ENCODE data around the gene COL23A1. TPM values are rescaled to one million over a fixed set of nuclear protein-coding genes. Genes with fewer than 3 reads are reported as not detected.
A peak's percentile ranks its signal among the peaks of the same experiment; 100 is the strongest.

The COL23A1 gene
- total and polyA plus RNA-seq, 2 of the 8 experiments (the other 6 are each of a cell fraction or from before 2014, with no cell fraction given) = 3.1 to 4.7 TPM

- no peak for FAIRE-seq
- Histone ChIP-seq H3K56ac (replicated peaks; ENCODE audit: insufficient read length, low read depth, low read length) (no peak overlapping the region), H2BK12ac (ENCODE audit: low read depth, low read length) (no peak overlapping the region), H3K9ac (replicated peaks in 1 of 4; ENCODE audit: extremely low read depth in 1 of 4, low read depth in 3 of 4, low read length in 3 of 4) (no peak overlapping the region), H4K91ac (replicated peaks; ENCODE audit: insufficient read length, low read length) (no peak overlapping the region), H3K79me1 (ENCODE audit: low read depth, low read length) (no peaks in the 10 kb centered on the region), H2AK5ac (ENCODE audit: low read depth, low read length) (no peak overlapping the region), H2AFZ (ENCODE audit: low read length) (no peak overlapping the region), H3K4me1 (replicated peaks in 1 of 4; ENCODE audit: control insufficient read depth in 3 of 4, insufficient read depth in 4 of 4, low read length in 3 of 4) (peaks cover 0 to 18% (median 7%) of the 10 kb centered on the region in 4 experiments; a peak in 5 of 7 replicates), H3K27me3 (replicated peaks in 1 of 4; ENCODE audit: control insufficient read depth in 3 of 4, extremely low read depth in 1 of 4, insufficient read depth in 3 of 4, low read length in 3 of 4) (no peaks in the 10 kb centered on the region; a peak in 1 of 7 replicates), H2BK5ac (ENCODE audit: low read depth, low read length) (no peak overlapping the region), H3K36me3 (ENCODE audit: control insufficient read depth in 2 of 4, insufficient read depth in 4 of 4, low read length in 3 of 4) (no peaks in the 10 kb centered on the region), H4K8ac (ENCODE audit: extremely low read depth, insufficient read depth, low read length) (no peak overlapping the region), H2BK15ac (ENCODE audit: low read length) (peak overlapping the region; percentile 46; the same call in 1 of the 2 replicates), H3K4me3 (ENCODE audit: extremely low read depth in 1 of 4, insufficient read depth in 2 of 4, low read depth in 3 of 4, low read length in 4 of 4) (no peak overlapping the region), H2BK120ac (replicated peaks; ENCODE audit: low read depth, low read length) (no peak overlapping the region), H2BK20ac (ENCODE audit: low read length) (no peak overlapping the region), H3K79me2 (ENCODE audit: control insufficient read depth in 1 of 2, insufficient read depth in 2 of 2, low read length in 2 of 2) (no peaks in the 10 kb centered on the region), H4K20me1 (replicated peaks in 1 of 2; ENCODE audit: control insufficient read depth in 1 of 2, insufficient read depth in 2 of 2, low read length in 2 of 2) (no peaks in the 10 kb centered on the region), H3K18ac (ENCODE audit: extremely low read depth, low read length) (no peak overlapping the region), H3K4me2 (ENCODE audit: insufficient read depth in 1 of 2, low read depth in 2 of 2, low read length in 2 of 2) (no peak overlapping the region), H3K23me2 (ENCODE audit: low read depth, low read length) (no peaks in the 10 kb centered on the region), H3K23ac (ENCODE audit: insufficient read length) (no peak overlapping the region), H3K4ac (replicated peaks; ENCODE audit: insufficient read length, low read depth, low read length) (no peak overlapping the region), H3K9me3 (ENCODE audit: insufficient read depth in 2 of 2, low read depth in 1 of 2, low read length in 1 of 2) (no peaks in the 10 kb centered on the region), H4K5ac (ENCODE audit: insufficient read length, low read depth, low read length) (no peak overlapping the region), H3K14ac (ENCODE audit: insufficient read length) (no peak overlapping the region), H3K27ac (ENCODE audit: low read depth, low read length) (no peak overlapping the region)
- DNase-seq (ENCODE audit: low read depth in 1 of 2, low spot score in 2 of 2) = no peak
- 92% methylated on average over 12 of the region's 16 CpGs; no CpG with 5 or more reads in 1 of the 2 experiments for WGBS, 2 experiments (ENCODE audit: extremely low coverage in 1 of 2, insufficient coverage in 1 of 2, insufficient read length in 1 of 2, insufficient replicate concordance in 2 of 2, low coverage in 1 of 2, low lambda C conversion rate in 2 of 2, missing lambda C conversion rate in 1 of 2)
- ChIA-PET POLR2A (ENCODE audit: partially characterized antibody) (no interaction called here), CTCF (ENCODE audit: partially characterized antibody) (interaction anchor here (0.6 to 1.1 kb wide), 3 partner anchors 92 to 210 kb away, joined by 3 to 4 read pairs (median 3); no protein-coding TSS in a partner anchor)
- no peak for TF ChIP-seq FOSL1 (IDR thresholded peaks at IDR 0.05; ENCODE audit: insufficient read depth, low read depth, low read length)
- no peak for TF ChIP-seq TAF1 (IDR thresholded peaks at IDR 0.05; ENCODE audit: low read depth, low read length)
- no peak for TF ChIP-seq GTF2F1 (IDR thresholded peaks at IDR 0.05; ENCODE audit: borderline replicate concordance, low read depth, low read length)
- no peak for TF ChIP-seq MAX (IDR thresholded peaks at IDR 0.05)
- no peak for TF ChIP-seq BCL11A (IDR thresholded peaks at IDR 0.05; ENCODE audit: low read depth in 2 of 2, low read length in 2 of 2)
- no peak for TF ChIP-seq TAF7 (optimal IDR thresholded peaks at IDR 0.05; ENCODE audit: borderline replicate concordance, low read depth, low read length)
- no peak for TF ChIP-seq TCF12 (IDR thresholded peaks at IDR 0.05; ENCODE audit: low read depth, low read length)
- no peak for TF ChIP-seq JUND (IDR thresholded peaks at IDR 0.05; ENCODE audit: low read length)
- no peak for TF ChIP-seq EZH2 (IDR thresholded peaks at IDR 0.05; ENCODE audit: low read depth, low read length, severe bottlenecking)
- no peak for TF ChIP-seq POLR2AphosphoS5 (IDR thresholded peaks at IDR 0.05; ENCODE audit: low read depth, low read length)
- TF ChIP-seq CHD1 (IDR thresholded peaks at IDR 0.05; ENCODE audit: low read depth, low read length) = no peak
- no peak for TF ChIP-seq RNF2 (IDR thresholded peaks at IDR 0.05; ENCODE audit: borderline replicate concordance, low read depth, low read length, missing control alignments, poor library complexity, severe bottlenecking)
- no peak for TF ChIP-seq RBBP5 (IDR thresholded peaks at IDR 0.05; ENCODE audit: borderline replicate concordance, low read depth, low read length)
- no peak for TF ChIP-seq ZNF274 (IDR thresholded peaks at IDR 0.05; ENCODE audit: borderline replicate concordance, extremely low read depth, low read length)
These were observed 209.6 kb downstream of the COL23A1 start for GRCh38 chr5:178380541-178381074.

Data from H1 (cell line).